Activated naive CD8-positive, alpha-beta T cell treated with anti-CD3 and anti-CD28 coated beads for 36 hours (primary cell): ENCODE data around the gene TP53TG5. TPM values are rescaled to one million over a fixed set of nuclear protein-coding genes. Genes with fewer than 3 reads are reported as not detected.
A peak's percentile ranks its signal among the peaks of the same experiment; 100 is the strongest.

Source experiments
- DNase-seq: peaks from one replicate; pipeline ENCODE4 v3.0.0; 2021
- H3K27ac Mint-ChIP-seq: one replicate; pipeline ENCODE4 v1.8.0; 2022; ENCODE audit warnings: mild to moderate bottlenecking, moderate library complexity, mixed read lengths
- H3K27me3 Mint-ChIP-seq: one replicate; pipeline ENCODE4 v1.8.0; 2022; ENCODE audit warnings: mild to moderate bottlenecking, mixed read lengths
- H3K36me3 Mint-ChIP-seq: one replicate; pipeline ENCODE4 v1.8.0; 2021; ENCODE audit warnings: mild to moderate bottlenecking, mixed read lengths
- H3K4me1 Mint-ChIP-seq: one replicate; pipeline ENCODE4 v1.8.0; 2021; ENCODE audit warnings: mixed read lengths
- H3K4me3 Mint-ChIP-seq: one replicate; pipeline ENCODE4 v1.8.0; 2022; ENCODE audit warnings: mild to moderate bottlenecking, moderate library complexity, mixed read lengths
- H3K9me3 Mint-ChIP-seq: one replicate; pipeline ENCODE4 v1.8.0; 2022; ENCODE audit warnings: mixed read lengths
- total RNA-seq, 2 experiments: library from RNA; stranded (reverse); gene quantifications; one replicate each; pipeline ENCODE4 v1.2.3, GENCODE V29; 2021

Gene TP53TG5
- total RNA-seq: under 1 TPM; 0.40 to 0.41 TPM

DNA sequence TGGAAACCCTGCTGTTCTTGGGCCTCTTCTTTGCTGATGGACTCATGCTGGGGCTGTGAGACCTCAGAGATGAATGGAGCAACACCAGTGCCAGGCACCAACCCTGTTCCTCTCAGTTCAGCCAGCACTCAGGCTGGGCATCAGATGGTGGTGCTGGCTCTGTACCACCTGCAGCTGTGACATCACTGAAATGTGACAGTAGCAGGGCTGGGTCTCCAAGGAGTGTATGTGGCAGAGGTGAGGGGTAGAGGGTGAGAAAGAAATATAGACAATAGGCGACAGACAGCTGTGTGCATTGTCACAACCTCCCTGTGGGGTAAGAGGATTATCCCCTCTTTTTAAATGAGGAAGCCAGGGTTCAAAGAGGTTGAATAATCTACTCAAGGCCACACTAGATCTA lies at the start of gene TP53TG5:
TP53TG5 (minus strand) TSS at position 135 of the 400 bp plus-strand sequence; CDS start at position 46, 89 bp downstream.
- Mint-ChIP-seq H3K9me3 (no peaks in the 10 kb centered on the region), H3K4me3 (no peak within 1 kb of the TSS), H3K4me1 (peaks cover 14% of the 10 kb centered on the region), H3K27me3 (no peaks in the 10 kb centered on the region), H3K27ac (no peak within 1 kb of the TSS), H3K36me3 (peaks cover 10% of the 10 kb centered on the region)
- DNase-seq: no peak

DNA sequence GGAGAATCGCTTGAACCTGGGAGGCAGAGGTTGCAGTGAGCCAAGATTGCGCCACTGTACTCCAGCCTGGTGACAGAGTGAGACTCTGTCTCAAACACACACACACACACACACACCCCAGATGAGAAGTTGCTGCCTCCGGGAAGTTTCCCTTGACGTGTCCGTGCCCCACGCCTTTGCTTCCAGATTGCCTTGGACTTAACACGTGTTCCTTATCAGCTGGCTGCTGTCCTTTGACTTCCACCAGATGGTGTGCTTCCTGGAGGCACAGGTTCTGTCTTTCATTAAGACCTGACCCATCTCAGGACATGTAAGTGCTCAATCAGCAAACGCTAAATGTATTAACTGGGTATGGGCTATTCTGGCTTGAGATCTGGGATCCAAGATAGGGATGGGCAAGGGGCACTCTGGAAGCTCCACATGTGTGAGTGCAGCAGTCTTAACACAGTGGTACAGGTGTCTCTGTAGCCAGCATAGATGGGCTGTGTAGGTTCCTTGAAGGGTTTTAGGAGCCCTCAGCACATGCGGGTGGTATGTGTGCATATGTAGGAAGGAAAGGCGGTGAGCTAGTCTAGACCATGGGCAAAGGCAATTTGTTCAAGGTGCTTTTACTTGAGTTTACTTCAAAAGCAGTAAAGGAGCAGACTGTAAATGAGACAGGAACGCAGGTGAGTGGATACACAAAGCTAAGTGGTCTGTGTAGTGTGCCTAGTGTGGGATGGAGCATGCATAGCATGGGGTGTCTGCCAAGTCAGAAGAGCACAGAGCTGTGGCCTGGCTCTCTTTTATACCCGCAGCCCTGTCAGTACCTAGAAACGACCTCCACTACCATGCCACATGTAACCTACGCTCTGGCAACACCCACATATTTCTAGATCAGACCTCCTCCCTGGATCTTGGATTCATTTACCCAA lies 49.4 kb upstream of the TP53TG5 start:
- Mint-ChIP-seq H3K36me3 (peaks cover 16% of the 10 kb centered on the region), H3K27me3 (no peaks in the 10 kb centered on the region)

DNA sequence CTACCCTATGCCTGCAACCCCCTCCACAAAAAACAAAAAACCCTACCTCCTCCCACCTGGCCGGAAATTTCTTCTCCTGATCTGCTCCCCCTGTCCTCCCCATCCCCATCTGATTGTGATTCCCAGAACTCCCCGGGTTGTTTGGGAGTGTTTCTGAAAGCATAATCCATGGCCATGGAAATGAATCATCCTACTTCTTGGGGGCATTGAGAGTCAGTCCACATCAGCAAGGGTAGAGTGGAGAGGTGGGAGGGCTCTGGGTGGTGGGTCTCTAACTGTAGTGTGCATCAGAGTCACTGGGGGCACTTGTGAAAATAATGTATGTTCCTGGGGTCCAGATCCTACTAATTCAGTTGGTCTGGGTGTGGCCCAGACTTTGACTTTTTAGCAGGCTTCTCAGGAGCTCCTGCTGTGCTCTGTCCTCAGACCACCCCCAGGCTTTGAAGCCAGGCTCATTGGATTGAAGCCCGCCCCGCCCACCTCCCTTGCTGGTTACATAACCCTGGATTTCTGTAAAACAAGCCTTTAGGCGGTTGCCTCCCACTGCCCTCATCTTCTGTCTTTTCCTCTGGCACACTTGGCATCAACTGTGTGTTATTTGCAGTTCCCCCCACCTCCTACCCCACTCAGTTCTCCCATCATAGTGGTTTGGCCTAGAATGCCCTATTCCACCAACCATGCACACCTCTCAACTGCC lies 48.3 kb upstream of the TP53TG5 start:
- no peak overlapping the region for H3K27ac Mint-ChIP-seq
- H3K27me3 Mint-ChIP-seq: no peaks in the 10 kb centered on the region
- no peaks in the 10 kb centered on the region for H3K4me1 Mint-ChIP-seq
- peaks cover 13% of the 10 kb centered on the region for H3K36me3 Mint-ChIP-seq
- H3K4me3 Mint-ChIP-seq: no peak overlapping the region
- no peak for DNase-seq
- H3K9me3 Mint-ChIP-seq: no peaks in the 10 kb centered on the region

More for the DNA sequence above, 49.4 kb upstream of the TP53TG5 start:
- no peak overlapping the region for H3K27ac Mint-ChIP-seq
- no peak for DNase-seq
- H3K9me3 Mint-ChIP-seq: no peaks in the 10 kb centered on the region
- H3K4me1 Mint-ChIP-seq: peaks cover 6% of the 10 kb centered on the region
- H3K4me3 Mint-ChIP-seq: no peak overlapping the region

DNA sequence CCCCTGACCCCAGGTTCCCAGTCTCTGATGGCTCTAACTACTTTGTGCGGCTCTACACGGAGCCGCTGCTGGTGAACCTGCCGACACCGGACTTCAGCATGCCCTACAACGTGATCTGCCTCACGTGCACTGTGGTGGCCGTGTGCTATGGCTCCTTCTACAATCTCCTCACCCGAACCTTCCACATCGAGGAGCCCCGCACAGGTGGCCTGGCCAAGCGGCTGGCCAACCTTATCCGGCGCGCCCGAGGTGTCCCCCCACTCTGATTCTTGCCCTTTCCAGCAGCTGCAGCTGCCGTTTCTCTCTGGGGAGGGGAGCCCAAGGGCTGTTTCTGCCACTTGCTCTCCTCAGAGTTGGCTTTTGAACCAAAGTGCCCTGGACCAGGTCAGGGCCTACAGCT lies 47.4 kb upstream of the TP53TG5 start:
- H3K27me3 Mint-ChIP-seq: no peaks in the 10 kb centered on the region
- no peaks in the 10 kb centered on the region for H3K9me3 Mint-ChIP-seq
- H3K4me3 Mint-ChIP-seq: no peak overlapping the region
- H3K27ac Mint-ChIP-seq: no peak overlapping the region
- DNase-seq: no peak
- no peaks in the 10 kb centered on the region for H3K4me1 Mint-ChIP-seq
- peaks cover 15% of the 10 kb centered on the region for H3K36me3 Mint-ChIP-seq

DNA sequence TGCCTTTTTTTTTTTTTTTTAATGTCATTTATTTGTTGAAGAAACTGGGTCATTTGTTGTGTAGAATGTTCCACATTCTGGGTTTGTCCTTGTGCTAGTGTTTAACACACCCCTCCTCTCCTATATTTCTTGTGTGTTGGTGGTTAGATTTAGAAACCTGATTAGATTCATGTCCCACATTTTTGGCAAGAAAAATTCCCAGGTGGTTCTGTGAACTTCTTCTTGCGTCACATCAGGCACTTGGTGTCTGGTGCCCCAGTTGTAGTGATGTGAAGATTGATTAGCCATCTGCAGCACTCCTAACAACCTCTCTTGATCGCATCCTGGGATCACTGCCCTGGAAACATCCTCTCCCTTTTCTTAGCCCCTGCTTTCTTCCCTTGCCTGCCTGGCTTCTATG lies 45.6 kb upstream of the TP53TG5 start:
- H3K4me3 Mint-ChIP-seq: no peak overlapping the region
- no peak for DNase-seq
- H3K27ac Mint-ChIP-seq: no peak overlapping the region
- peaks cover 26% of the 10 kb centered on the region for H3K36me3 Mint-ChIP-seq
- H3K4me1 Mint-ChIP-seq: peaks cover 7% of the 10 kb centered on the region
- no peaks in the 10 kb centered on the region for H3K27me3 Mint-ChIP-seq
- H3K9me3 Mint-ChIP-seq: no peaks in the 10 kb centered on the region

DNA sequence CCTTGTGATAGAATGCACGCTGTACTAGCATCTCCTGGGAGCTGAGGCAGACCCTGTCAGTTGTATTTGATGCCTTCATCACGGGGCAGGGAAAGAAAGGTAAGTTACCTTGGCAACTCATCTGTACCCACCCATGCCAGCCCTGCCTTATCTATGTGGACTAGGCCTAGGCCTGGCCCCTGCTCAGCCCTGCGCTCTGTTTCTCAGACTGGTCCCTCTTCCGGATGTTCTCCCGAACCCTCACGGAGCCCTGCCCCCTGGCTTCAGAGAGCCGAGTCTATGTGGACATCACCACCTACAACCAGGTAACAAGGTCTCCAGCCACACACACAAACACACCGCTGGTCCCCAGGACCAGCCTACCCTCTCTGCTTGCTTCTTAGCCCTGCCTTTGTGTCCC lies 42.0 kb upstream of the TP53TG5 start:
- H3K36me3 Mint-ChIP-seq: peaks cover 21% of the 10 kb centered on the region
- H3K27me3 Mint-ChIP-seq: no peaks in the 10 kb centered on the region
- DNase-seq: no peak
- peak overlapping the region; percentile 3 for H3K27ac Mint-ChIP-seq
- no peak overlapping the region for H3K4me3 Mint-ChIP-seq
- H3K9me3 Mint-ChIP-seq: no peaks in the 10 kb centered on the region
- H3K4me1 Mint-ChIP-seq: peaks cover 22% of the 10 kb centered on the region

DNA sequence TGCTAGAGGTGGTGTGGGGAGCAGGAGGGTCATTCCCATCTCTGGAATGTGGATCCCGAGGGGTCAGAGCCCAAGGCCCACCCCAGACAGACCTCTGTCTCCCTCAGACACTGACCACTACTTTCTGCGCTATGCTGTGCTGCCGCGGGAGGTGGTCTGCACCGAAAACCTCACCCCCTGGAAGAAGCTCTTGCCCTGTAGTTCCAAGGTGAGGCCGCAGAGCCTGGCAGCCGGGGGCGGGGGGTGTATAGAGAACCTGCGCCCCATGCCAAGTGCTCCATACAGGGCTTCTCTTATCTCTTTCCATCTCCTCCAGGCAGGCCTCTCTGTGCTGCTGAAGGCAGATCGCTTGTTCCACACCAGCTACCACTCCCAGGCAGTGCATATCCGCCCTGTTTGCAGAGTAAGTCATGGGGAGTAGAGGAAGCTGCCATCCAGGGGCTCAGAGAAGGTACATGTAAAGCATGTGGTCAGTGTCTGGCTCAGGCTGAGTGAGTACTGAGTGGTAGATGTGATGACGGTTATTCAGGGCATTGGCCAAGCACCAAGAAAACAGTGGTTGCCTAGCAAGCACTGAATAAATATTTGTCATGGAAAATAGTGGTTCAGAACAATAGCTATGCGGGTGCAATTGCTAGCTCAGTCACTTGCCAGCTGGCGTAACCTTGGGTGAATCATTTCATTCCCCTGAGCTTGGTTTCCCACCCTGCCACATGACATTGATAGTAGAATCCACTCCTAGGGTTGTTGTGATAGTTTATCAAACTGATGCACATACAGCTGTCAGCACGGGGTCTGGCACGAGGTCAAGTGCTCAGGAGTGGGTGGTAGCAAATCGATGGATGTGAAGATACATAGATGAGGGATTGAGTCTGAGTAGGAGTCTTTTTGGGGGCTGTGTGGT lies 41.3 kb upstream of the TP53TG5 start:
- Mint-ChIP-seq H3K9me3 (no peaks in the 10 kb centered on the region), H3K4me3 (no peak overlapping the region), H3K36me3 (peaks cover 21% of the 10 kb centered on the region), H3K27me3 (no peaks in the 10 kb centered on the region), H3K4me1 (peaks cover 28% of the 10 kb centered on the region), H3K27ac (peak overlapping the region; percentile 86)
- DNase-seq: no peak

DNA sequence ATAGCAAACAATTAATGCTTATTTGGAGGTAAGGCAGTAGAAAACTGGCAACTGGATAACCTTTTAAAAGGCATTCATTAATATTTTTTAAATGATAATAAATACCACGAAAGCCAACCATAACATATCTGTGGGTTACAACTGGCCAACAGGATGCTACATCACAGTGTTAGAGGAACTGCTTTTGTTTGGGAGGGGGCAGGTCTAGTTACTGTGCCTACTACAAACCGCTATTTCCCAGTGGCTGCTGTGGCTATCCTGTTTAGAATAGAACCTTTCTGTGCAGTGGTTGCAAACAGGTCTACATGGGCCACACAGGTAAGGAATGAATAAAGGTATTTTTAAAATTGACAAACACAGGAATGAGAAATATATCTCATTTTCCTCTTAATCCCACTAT lies 38.8 kb upstream of the TP53TG5 start:
- peaks cover 28% of the 10 kb centered on the region for H3K4me1 Mint-ChIP-seq
- no peaks in the 10 kb centered on the region for H3K9me3 Mint-ChIP-seq
- DNase-seq: no peak
- peak overlapping the region; percentile 92 for H3K27ac Mint-ChIP-seq
- H3K4me3 Mint-ChIP-seq: peak overlapping the region; percentile 89
- H3K36me3 Mint-ChIP-seq: peaks cover 19% of the 10 kb centered on the region
- H3K27me3 Mint-ChIP-seq: no peaks in the 10 kb centered on the region

DNA sequence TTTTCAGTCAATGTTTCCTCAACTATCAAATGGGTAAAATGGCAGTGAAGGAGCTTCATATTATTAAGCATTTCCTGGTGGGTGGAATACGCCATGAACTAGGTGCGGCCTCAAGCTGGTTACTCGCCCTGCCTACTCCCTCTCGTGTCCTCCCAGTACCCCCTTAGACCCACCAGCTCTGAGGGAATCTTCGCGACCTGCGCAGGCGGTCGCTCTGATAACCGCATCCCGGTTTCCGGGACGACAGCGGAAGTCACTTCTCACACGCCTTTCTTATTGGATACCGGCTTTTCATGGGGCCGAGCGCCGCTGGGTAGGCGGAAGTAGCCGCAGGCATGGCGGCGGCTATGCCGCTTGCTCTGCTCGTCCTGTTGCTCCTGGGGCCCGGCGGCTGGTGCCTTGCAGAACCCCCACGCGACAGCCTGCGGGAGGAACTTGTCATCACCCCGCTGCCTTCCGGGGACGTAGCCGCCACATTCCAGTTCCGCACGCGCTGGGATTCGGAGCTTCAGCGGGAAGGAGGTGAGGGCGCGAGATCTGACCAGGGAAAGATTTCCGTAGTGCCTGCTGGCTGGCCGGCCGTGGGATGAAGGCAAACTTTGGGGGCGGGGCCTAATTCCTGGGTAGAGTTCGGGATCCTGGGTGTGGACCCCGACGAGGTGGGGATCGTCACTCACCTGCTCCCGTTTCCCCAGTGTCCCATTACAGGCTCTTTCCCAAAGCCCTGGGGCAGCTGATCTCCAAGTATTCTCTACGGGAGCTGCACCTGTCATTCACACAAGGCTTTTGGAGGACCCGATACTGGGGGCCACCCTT lies 37.9 kb upstream of the TP53TG5 start, which contains the start of gene PIGT:
PIGT (plus strand) TSS at position 320 of the 816 bp plus-strand sequence; CDS start at position 336, 16 bp downstream.
- H3K27ac Mint-ChIP-seq: peak within 1 kb of the TSS; percentile 92
- DNase-seq: peak; percentile 90
- peaks cover 17% of the 10 kb centered on the region for H3K36me3 Mint-ChIP-seq
- H3K4me3 Mint-ChIP-seq: peak within 1 kb of the TSS; percentile 89
- no peaks in the 10 kb centered on the region for H3K27me3 Mint-ChIP-seq
- H3K4me1 Mint-ChIP-seq: peaks cover 28% of the 10 kb centered on the region
- no peaks in the 10 kb centered on the region for H3K9me3 Mint-ChIP-seq

DNA sequence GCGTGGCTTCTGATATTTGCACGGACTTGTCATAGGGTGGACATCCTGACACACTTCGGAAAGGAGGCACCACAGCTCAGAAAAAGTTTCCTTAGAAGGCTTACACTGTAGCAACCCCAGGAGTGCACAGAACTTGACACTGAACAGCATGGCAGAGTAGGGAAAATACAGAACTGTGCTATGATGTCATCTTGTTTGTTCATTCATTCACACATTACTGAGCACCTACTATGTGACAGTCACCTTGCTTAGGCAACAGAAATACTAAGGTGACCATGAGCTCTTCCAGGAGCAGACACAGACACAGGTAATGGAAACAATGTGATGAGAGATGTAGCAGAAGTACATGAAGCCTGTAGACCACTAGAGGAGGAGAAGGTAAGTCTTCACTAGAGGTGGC lies 35.4 kb upstream of the TP53TG5 start:
- Mint-ChIP-seq H3K27ac (no peak overlapping the region), H3K36me3 (peaks cover 2% of the 10 kb centered on the region), H3K27me3 (no peaks in the 10 kb centered on the region), H3K4me1 (peaks cover 23% of the 10 kb centered on the region), H3K9me3 (no peaks in the 10 kb centered on the region), H3K4me3 (no peak overlapping the region)
- DNase-seq: no peak

DNA sequence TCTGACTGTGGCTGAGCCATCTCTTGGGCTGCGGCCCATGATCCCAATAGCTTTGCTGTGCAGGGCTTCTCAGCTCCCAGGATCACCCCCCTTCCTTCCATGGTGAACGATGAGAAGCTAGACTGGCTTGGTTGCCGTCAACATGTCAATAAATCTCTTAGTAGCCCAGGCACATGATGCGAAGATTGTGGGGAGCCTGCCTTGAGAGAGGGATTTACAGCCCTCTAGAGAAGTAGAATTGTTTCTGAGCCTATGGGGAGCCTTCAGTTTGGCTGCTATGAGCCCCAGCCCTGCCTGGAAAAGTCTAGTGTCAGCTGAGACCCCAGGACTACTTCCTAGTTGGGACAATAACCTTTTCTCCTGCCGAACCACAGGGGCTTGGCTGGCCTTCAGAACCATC lies 34.5 kb upstream of the TP53TG5 start:
- Mint-ChIP-seq H3K27me3 (no peaks in the 10 kb centered on the region), H3K9me3 (no peaks in the 10 kb centered on the region), H3K36me3 (peaks cover 2% of the 10 kb centered on the region), H3K4me3 (no peak overlapping the region), H3K4me1 (peaks cover 23% of the 10 kb centered on the region), H3K27ac (no peak overlapping the region)
- DNase-seq: no peak

DNA sequence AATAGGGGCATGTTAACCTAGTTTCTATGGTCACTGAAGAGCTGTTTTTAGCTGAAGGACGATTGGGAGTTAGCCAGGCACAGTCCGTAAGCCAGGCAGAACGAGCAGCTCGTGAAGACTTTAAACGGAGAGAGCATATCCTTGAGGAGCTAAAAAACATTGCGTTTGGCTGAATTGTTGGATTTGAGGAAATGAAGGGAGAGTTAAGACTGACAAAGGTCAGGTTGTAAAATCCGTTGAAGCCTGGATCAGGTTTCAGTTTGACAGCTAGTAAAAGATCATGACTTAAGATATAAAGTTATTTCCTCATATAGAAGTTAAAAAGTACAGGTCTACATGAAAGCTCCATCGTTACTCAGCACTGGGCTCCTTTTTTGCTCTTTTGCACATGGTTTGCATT lies 32.8 kb upstream of the TP53TG5 start:
- H3K27ac Mint-ChIP-seq: no peak overlapping the region

DNA sequence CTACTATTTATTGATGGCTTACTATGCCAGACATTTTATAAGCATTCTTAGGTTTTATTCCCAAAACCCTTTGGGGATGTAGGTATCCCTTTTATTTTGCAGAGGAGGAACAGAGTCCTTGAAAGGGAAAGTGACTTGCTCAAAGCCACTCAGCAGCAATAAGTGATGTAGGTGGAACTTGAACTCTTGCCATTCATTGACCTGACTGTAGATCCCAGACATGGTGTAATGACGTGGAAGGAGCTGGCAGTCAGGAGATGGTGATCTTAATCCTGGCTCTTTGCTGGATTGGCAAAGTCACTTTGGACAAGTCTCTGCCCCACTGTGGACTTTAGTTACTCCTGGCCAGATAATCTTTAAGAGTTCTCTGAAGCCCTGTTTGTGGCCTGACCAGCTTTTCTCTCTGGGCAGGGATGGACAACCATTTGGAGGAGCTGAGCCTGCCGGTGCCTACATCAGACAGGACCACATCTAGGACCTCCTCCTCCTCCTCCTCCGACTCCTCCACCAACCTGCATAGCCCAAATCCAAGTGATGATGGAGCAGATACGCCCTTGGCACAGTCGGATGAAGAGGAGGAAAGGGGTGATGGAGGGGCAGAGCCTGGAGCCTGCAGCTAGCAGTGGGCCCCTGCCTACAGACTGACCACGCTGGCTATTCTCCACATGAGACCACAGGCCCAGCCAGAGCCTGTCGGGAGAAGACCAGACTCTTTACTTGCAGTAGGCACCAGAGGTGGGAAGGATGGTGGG lies 31.6 kb upstream of the TP53TG5 start:
- no peak for DNase-seq
- peaks cover 2% of the 10 kb centered on the region for H3K36me3 Mint-ChIP-seq
- no peaks in the 10 kb centered on the region for H3K27me3 Mint-ChIP-seq
- H3K9me3 Mint-ChIP-seq: no peaks in the 10 kb centered on the region
- H3K4me3 Mint-ChIP-seq: no peak overlapping the region
- no peak overlapping the region for H3K27ac Mint-ChIP-seq
- H3K4me1 Mint-ChIP-seq: peaks cover 22% of the 10 kb centered on the region

More for the DNA sequence above, 32.8 kb upstream of the TP53TG5 start:
- peaks cover 2% of the 10 kb centered on the region for H3K36me3 Mint-ChIP-seq
- H3K27me3 Mint-ChIP-seq: no peaks in the 10 kb centered on the region
- no peak for DNase-seq
- H3K9me3 Mint-ChIP-seq: no peaks in the 10 kb centered on the region
- H3K4me3 Mint-ChIP-seq: no peak overlapping the region
- peaks cover 26% of the 10 kb centered on the region for H3K4me1 Mint-ChIP-seq
